DMS114 treated with DMSO at 0.1 percent for 48 hours (cell line): ENCODE data around the gene RBM8A.

Experiments
- DNase-seq: peaks from one replicate; lab custom pipeline; 2025; ENCODE audit not compliant: unreplicated experiment; lab: John Stamatoyannopoulos, UW

RBM8A gene

DNA sequence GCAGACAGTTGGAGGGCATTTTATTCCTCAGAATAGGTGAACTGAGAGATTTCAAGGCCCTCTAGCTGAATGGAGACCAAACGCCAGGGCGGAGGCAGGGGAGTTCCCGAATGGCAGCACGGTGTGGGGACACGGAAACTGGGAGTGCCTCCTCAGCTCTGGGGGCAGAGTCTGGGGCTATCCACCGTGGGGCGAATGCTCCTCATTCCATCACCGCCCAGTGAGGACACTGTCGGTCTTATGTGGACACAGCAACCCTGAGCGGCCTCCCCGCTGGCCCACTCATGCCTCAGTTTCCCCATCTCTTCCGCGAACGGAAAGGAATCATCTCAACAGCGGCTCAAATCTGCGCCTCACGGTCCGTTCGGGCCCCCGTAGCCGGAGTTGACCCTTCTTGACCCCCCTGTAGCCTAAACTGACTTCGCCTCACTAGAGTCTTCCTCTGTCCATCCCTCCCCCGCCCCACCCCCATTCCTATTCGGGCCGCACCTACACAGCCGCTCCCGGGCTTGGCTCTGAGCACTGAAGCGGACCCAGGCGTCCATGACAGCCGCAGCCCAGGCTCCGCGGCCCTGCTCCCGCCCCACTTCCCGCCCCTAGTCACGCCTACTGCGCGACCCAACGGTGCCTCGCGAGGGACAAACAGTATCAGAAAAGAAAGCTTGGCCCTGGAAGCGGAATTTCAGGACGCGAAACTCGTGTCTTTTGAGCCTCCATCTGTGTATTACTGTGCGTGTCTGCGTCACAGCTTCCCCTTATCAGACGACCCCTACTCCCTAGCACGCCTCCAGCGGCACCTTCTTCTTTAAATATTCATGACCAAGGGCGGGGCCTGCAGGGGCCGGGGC is 8.9 kb downstream of the RBM8A start, which contains the start of gene PEX11B:
Gene PEX11B, minus strand, starts transcription at position 574 of the 848 bp plus-strand sequence. Its CDS starts 29 bp downstream, at position 545.
- peak; percentile 95 for DNase-seq

GRCh38 chr1:145917595-145917994 is 9.7 kb downstream of the RBM8A start:
- no peak for DNase-seq

DNA sequence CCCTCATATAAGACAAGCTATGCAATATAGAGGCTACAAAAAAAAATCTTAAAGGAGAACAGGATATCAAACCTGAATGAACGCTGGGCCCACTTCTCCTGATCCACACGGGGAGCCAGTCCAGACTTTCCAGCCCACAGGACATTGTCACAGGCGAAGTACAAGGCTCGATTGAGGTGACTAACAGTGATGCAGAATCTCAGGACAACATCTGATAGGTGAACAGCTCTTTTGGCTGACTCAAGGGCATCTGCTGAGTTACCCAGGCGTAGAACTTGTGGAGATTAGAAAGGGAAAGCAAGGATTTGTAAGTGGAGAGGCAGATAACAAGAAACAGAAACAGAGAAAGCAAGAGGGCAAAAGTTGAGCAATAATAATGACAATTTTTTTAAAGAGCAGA is 10.5 kb downstream of the RBM8A start:
- DNase-seq, result no peak

GRCh38 chr1:145912128-145912641 is 15.1 kb downstream of the RBM8A start:
- DNase-seq, result no peak

DNA sequence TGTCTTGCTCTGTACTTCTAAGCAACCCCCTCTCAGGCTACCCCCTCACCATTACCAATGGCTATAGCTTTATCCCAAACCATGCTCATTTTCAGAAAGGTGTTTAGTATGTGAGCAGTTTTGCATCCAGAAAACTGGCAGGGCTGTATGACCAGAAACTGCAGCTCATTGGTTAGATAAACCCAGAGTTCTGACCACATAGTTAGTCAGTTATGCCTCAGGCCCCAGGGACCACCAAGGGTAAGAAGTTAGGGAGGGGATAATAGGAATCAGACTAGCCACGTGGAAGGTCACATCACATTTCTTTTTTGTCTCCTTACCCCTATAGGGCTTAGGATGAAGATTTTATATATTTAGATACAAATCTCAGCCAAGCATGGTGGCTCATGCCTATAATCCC is 18.6 kb downstream of the RBM8A start:
- DNase-seq, result no peak

DNA sequence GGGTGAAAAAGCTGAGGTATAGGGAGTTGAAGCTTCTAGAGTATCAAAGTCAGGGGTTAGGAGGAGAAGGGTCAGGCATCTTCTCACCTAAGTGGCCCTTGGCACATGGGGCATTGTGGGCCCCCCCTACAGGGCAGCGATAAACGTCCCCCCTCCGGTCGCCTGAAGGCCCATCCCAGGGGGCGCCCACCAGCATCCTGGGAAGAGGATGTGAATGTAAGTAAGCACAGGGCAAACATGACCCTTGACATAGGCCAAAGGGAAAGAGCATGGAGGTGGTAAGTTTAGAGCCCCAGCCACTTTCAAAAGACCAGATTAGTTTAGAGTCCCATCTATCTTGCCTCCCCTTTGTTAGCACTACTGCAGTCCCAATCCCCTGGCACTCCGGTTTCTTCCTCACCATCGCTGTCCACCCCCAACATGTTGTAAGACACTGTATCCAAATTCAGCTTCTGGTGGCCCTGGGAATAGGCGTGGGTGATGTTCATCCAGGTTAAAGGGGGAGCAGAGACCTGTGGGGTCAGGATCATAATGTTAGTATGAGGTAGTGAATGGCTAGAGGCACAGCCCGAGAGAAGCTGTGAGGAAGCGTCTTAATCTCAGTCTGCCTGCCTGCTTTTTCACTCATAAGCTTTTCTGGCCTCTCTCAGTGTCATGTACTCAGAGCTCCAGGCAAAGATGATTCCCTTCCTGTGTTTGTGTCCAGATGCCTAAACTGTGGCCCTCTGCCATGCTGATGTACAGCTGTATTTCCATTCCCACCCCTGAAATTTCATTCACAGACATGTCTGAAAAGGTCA is 20.1 kb downstream of the RBM8A start:
- no peak for DNase-seq

DNA sequence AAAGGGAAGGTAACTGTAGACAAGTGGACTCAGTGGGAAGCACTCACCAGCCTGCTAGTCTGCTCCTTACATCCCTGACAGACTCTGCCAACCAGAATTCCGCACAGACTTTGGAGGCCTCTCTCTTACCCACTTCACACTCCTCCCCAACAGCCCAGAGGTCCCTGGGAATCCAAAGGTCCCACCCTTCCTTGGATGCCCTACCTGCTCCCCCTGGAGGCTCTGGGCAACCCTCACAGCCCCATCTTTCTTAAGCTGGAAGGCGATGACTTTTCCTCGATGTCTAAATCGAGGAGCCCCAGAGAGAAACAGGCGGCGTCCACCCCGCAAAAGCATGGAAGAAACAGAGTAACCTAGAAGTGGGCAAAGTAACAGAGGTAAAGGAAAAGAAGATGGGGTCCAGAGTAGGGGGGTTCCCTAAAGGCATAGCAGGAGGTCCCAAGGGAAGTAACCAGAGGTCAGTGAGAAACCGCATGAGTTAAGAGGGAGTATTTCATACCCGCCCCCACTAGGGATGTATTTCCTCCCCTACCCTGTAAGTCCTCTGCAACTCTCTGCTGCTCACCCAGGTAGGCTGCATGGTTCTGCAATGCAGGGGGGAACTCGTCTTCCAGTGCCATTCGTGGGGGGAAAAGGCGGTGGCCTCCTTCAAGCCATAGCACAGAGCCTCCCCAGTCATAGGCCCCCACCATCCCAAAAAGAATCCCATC is 25.8 kb downstream of the RBM8A start:
- no peak for DNase-seq

DNA sequence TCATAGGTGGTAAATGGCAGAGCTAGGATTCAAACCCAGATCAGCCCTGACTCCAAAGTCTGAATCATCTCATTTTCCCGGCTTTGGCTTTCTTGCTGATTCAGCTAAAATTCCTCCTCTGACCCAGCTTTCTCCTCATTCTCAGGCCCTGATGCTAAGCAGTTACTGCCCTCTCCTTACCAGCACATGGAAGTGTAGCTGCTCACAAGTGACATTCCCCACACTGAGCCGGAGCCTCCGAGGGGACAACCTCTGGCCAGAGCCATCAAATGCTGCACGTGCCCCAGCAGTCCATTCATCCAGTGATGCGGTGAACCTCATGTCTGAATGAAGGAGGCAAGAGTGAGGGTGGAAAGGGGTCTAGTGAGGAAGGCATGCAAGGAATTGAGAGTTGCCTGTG is 28.5 kb downstream of the RBM8A start:
- DNase-seq, result no peak

GRCh38 chr1:145897969-145898368 is 29.3 kb downstream of the RBM8A start:
- DNase-seq, result no peak

DNA sequence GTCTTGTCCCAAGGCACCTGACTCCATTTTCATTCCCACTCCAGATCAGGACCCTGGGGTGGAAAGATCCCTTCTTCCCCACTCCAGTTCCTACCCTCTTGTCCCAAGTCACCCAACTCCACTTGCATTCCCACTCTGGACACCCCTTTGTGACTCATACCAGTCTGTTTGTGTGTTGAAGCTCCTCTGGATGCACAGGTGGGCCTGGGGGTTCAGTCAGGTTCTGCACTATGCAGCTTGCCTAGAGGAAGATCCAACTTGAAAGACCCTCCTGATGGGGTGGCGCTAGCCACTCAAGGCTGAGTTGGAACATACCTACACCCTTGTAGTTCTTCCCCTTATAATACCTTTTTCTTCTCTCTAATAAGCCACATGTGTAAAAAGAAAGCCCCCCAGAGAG is 31.8 kb downstream of the RBM8A start:
- DNase-seq, result no peak

DNA sequence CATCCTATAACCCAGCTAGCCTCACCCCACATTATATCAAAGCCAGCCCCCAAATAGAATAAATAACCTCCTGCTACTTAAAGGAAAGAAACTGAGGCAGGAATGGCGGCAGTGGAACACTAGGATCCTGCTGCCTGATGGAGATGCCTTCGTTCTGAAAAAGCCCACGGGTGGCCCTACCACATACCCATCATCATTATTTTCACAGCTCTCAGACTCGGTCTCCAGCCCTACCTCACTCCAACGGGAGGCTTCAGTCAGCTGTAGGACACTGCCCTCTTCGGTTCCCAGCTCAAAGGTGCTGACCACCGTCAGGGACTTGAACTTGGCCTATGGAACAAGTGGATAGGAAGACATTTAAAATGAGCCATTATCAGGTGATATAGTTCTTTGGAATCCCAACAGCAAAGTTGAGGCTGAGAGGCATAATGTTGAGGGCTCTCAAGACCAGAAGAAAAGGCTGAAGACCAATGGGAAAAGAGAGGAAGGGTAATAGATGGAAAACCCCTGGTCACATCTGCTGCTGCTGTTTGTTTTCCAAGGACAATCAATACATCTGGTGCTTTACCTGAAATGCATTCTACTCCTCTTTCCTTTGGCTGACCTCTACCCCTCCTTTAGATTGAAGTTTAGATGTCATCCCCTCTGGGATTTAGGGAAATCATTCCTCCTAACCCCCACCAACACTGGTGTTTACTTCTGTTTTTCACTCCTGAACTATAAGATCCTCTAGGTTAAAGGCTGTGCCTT is 33.8 kb downstream of the RBM8A start:
- DNase-seq, result no peak

- DNase-seq, result no peak
These were observed 34.7 kb downstream of the RBM8A start for GRCh38 chr1:145892486-145893087.

DNA sequence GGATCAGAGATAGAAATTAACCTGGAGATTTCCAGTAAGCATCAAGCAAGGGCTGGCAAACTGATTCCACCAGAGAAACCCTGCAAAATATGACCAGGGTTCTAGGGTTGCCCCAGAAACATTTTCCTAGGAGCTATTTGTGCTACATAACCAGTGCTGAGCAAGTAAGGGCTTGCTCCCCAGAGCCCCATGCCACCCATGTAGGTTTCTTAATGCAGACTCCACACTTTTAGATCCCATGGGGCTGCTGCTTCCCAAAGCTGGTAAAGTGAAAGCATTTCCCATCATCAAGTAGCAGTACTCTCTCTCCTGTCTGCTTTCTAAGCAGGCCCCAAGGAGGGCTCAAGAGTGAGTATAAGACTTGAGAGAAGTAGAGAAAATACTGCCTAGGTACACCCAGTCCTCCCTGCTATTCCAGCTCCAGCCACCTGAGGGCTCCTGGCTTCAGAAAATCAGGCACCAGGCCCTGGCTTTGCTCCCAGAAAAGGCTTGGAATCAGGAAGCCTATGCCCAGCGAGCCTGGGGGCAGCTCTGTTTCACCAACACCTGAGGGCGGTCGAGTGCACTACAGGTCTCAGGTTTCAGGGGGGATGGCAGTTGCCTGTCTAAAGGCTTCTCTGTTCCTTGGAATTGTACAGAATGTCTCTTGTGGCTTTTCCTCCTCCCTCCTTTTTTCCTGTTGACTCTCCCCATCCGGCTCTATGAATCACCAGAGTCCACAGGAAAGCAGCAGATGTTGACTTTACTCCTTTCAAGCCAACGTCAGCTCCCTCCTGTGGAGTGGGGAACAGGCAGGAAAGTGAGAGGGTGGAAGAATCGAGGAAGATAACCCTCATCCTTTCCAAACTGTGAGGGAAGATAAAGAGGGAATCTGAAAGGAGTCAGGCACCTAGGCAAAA is 35.4 kb downstream of the RBM8A start:
- DNase-seq, result peak; percentile 93

DNA sequence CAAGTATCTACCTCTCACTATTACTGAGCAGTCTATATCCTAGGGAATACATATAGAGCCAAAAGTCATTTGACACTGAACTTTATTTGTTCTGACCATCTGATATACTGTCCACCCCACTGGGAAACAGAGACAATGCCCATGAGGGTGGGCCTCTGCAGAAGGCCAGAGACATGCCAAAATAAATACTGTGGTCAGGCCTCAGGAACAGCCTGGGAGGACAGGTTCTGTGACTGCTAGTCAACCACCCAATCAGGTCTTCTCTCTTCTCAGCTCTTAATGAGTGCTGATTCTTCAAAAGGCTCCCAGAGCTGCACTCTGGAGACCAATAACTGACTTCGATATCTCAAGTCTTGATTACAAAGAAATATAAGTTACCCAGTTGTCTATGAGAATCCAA is 36.1 kb downstream of the RBM8A start:
- DNase-seq, result no peak

- no peak for DNase-seq
These were observed 37.6 kb downstream of the RBM8A start for GRCh38 chr1:145889722-145890121.

DNA sequence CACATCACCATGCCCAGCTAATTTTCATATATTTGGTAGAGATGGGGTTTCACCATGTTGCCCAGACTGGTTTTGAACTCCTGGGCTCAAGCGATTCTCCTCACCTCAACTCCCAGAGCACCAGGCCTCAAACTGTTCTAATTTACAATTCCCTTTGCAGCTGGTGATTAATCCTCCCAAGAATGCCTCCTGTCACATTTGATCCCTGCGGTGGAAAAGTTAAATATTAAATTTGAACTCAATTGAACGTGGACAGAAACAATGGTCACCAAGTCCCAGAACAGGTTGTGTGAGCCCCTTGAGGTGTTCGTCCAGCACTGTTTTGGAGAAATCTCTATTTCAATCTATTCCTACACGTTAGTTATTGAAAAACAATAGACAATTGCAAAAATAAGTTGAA is 39.7 kb downstream of the RBM8A start:
- no peak for DNase-seq

DNA sequence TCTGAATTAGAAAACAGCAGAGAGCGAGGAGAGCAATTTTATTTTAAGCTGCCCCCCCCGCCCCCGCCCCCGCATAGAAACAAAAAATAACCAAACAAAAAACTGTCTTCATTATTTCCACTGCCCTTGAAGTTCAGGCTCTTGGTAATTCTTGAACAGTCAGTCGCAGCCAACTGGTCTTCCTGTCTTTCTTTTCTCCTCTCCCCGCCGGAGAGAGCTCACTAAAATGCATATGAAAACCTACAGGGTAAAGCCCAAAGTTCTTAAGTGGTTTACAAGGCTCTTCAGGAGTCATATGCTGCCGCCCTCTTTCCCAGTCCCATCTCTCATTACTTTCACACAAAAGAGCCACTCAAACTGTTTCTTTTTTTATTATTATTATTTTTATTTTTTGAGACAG is 40.5 kb downstream of the RBM8A start:
- no peak for DNase-seq

- no peak for DNase-seq
These were observed 40.9 kb downstream of the RBM8A start for GRCh38 chr1:145886390-145886789.

DNA sequence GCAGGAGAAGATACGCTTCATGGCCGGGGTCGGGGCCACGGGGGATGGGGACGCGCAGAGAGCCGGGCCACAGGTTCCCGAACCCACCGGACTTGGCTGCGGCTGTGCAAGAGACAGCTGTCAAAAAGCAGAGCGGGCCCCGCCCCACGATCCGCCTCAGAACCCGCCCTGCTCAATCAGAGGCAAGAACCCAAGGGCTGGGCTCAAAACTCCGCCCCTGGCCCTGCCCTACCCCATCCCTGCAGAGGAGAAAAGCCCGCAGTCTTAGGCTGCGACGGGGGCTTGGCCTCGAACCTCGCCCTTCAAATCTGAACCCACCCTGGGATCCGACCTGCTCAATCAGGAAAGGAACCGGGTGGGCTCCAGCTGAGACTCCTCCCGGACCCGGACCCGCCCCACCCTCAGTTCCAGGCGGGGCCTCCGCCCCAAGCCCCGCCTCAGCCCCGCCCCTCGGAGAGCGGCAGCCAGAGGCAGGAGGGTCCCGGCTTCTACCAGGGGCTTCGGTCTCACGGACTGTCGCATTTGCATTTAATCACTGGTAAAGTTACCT is 41.5 kb downstream of the RBM8A start, which contains the start of gene ANKRD35:
Gene ANKRD35, minus strand, starts transcription at position 129 of the 550 bp plus-strand sequence. Its CDS starts 108 bp downstream, at position 21.
- peak; percentile 86 for DNase-seq
